A673 (cell line): ENCODE measurements around the gene LEAP2. TPM values are rescaled to one million over a fixed set of nuclear protein-coding genes. Genes with fewer than 3 reads are reported as not detected.

ENCODE experiments used
- BruUV-seq: library from RNA; stranded (reverse); fragments of 400-500 nt; replicated peaks from 2 replicates; lab custom pipeline; 2021; lab: Mats Ljungman, UMichigan
- CTCF ChIA-PET: fragments of 300-600 bp; sonication (Branson Sonifier 250); formaldehyde crosslinking; loops from one replicate; lab custom pipeline; 2022; ENCODE audit warnings: antibody characterized with exemption; lab: Charles Lee
- POLR2A ChIA-PET: fragments of 300-600 bp; sonication (Branson Sonifier 250); formaldehyde crosslinking; loops from one replicate; lab custom pipeline; 2022; ENCODE audit warnings: antibody characterized with exemption; ENCODE audit not compliant: low non-redundant PET; lab: Charles Lee
- DNase-seq: peaks from one replicate; pipeline ENCODE4 v3.0.0-alpha.2; 2015; ENCODE audit warnings: low spot score
- H3K27ac ChIP-seq: fragments of 200-600 bp; sonication (generic); 2 replicates; pipeline ENCODE4 v1.5.1; 2016; ENCODE audit warnings: mixed run types, low read depth, mild to moderate bottlenecking, mixed read lengths, antibody characterized with exemption, low read length; ENCODE audit not compliant: poor library complexity, severe bottlenecking
- H3K27me3 ChIP-seq: fragments of 200-600 bp; sonication (generic); replicated peaks from 2 replicates; pipeline ENCODE4 v1.6.1; 2017; ENCODE audit warnings: mixed run types, low read depth, mild to moderate bottlenecking, mixed read lengths, antibody characterized with exemption, low read length; ENCODE audit not compliant: insufficient read depth, poor library complexity
- H3K36me3 ChIP-seq: fragments of 200-600 bp; sonication (generic); 2 replicates; pipeline ENCODE4 v1.6.1; 2016; ENCODE audit warnings: mixed run types, mild to moderate bottlenecking, mixed read lengths, antibody characterized with exemption, low read length; ENCODE audit not compliant: insufficient read depth, poor library complexity, severe bottlenecking
- H3K4me1 ChIP-seq: fragments of 200-600 bp; sonication (generic); 2 replicates; pipeline ENCODE4 v1.6.1; 2017; ENCODE audit warnings: mixed run types, mild to moderate bottlenecking, mixed read lengths, antibody characterized with exemption, low read length; ENCODE audit not compliant: insufficient read depth, poor library complexity, severe bottlenecking
- H3K4me3 ChIP-seq: fragments of 200-600 bp; sonication (generic); 2 replicates; pipeline ENCODE4 v1.5.1; 2016; ENCODE audit warnings: low read depth, mixed run types, mild to moderate bottlenecking, mixed read lengths, low read length; ENCODE audit not compliant: poor library complexity, severe bottlenecking
- H3K9me3 ChIP-seq: fragments of 200-600 bp; sonication (generic); 2 replicates; pipeline ENCODE4 v1.6.1; 2016; ENCODE audit warnings: mixed run types, low read depth, mild to moderate bottlenecking, mixed read lengths, antibody characterized with exemption, low read length; ENCODE audit not compliant: poor library complexity, severe bottlenecking
- CTCF ChIP-seq: fragments of 300-800, 200-600 bp; sonication (generic); conservative IDR thresholded peaks from 2 replicates; pipeline ENCODE4 v1.5.1; 2017; ENCODE audit warnings: low read depth, mild to moderate bottlenecking, antibody characterized with exemption, low read length, moderate library complexity, mixed read lengths
- EZH2 ChIP-seq: fragments of 200-600 bp; sonication (generic); IDR thresholded peaks from 2 replicates; pipeline ENCODE4 v1.6.1; 2017; ENCODE audit warnings: borderline replicate concordance, low read depth, mild to moderate bottlenecking, mixed read lengths, antibody characterized with exemption, low read length; ENCODE audit not compliant: poor library complexity, severe bottlenecking
- intact Hi-C: fragments of 100-400 bp; cut with micrococcal nuclease; formaldehyde crosslinking; loops from one replicate; pipeline ENCODE4 v1.10.0; 2022; ENCODE audit not compliant: unreplicated experiment
- total RNA-seq: library from RNA; stranded (reverse); gene quantifications from 2 replicates; pipeline ENCODE4 v1.2.3, GENCODE V29; 2021

LEAP2 gene
- total RNA-seq, 1 experiment from 2014 or later = 2.9 TPM

- no peaks in the 10 kb centered on the region for H3K36me3 ChIP-seq
- H3K4me1 ChIP-seq = peaks cover 2% of the 10 kb centered on the region
- no peak overlapping the region for H3K4me3 ChIP-seq
- peaks cover 9% of the 10 kb centered on the region for H3K27me3 ChIP-seq
- intact Hi-C loops = no loop called here
- DNase-seq = no peak
- H3K27ac ChIP-seq = no peak overlapping the region
- no peaks in the 10 kb centered on the region for H3K9me3 ChIP-seq
- TF ChIP-seq EZH2 = no peak
- POLR2A ChIA-PET = interaction anchor here (0.6 to 0.7 kb wide), 2 partner anchors 596 to 1932 kb away, joined by 3 read pairs; no protein-coding TSS in a partner anchor
- CTCF ChIA-PET = no interaction called here
- BruUV-seq = no TSS peak
Measured at GRCh38 chr5:132825834-132826391, 47.6 kb upstream of the LEAP2 start.

GRCh38 chr5:132826424-132827082 lies 46.9 kb upstream of the LEAP2 start:
- TF ChIP-seq CTCF (no peak), EZH2 (no peak)
- no peaks in the 10 kb centered on the region for H3K9me3 ChIP-seq
- no TSS peak for BruUV-seq
- peaks cover 2% of the 10 kb centered on the region for H3K4me1 ChIP-seq
- H3K4me3 ChIP-seq = no peak overlapping the region
- ChIA-PET CTCF (no interaction called here), POLR2A (interaction anchor here (0.6 to 0.7 kb wide), 2 partner anchors 595 to 1931 kb away, joined by 3 read pairs; no protein-coding TSS in a partner anchor)
- DNase-seq = no peak
- no peaks in the 10 kb centered on the region for H3K36me3 ChIP-seq
- intact Hi-C loops = no loop called here
- H3K27ac ChIP-seq = no peak overlapping the region
- peaks cover 9% of the 10 kb centered on the region for H3K27me3 ChIP-seq

GRCh38 chr5:132827943-132828673 lies 45.4 kb upstream of the LEAP2 start:
- Histone ChIP-seq H3K27ac (no peak overlapping the region), H3K4me1 (peaks cover 2% of the 10 kb centered on the region), H3K9me3 (no peaks in the 10 kb centered on the region), H3K27me3 (peaks cover 9% of the 10 kb centered on the region), H3K4me3 (no peak overlapping the region), H3K36me3 (no peaks in the 10 kb centered on the region)
- intact Hi-C loops = no loop called here
- DNase-seq = no peak
- ChIA-PET POLR2A (interaction anchor here (0.6 kb wide), 1 partner anchor 8 kb away, joined by 3 read pairs; no protein-coding TSS in a partner anchor), CTCF (interaction anchor here (0.7 kb wide), 1 partner anchor 81 kb away, joined by 3 read pairs; the partner anchor contains the start of gene CCNI2)
- no peak for TF ChIP-seq CTCF
- no peak for TF ChIP-seq EZH2
- BruUV-seq = no TSS peak
